Inferior parietal cortex (tissue), 1 donor: Measurements from ENCODE around the gene SH2D3A.

ENCODE experiments used
- DNase-seq: peaks from one replicate; pipeline ENCODE4 v3.0.0-alpha.2; 2016; ENCODE audit errors: extremely low spot score

Gene SH2D3A

DNA sequence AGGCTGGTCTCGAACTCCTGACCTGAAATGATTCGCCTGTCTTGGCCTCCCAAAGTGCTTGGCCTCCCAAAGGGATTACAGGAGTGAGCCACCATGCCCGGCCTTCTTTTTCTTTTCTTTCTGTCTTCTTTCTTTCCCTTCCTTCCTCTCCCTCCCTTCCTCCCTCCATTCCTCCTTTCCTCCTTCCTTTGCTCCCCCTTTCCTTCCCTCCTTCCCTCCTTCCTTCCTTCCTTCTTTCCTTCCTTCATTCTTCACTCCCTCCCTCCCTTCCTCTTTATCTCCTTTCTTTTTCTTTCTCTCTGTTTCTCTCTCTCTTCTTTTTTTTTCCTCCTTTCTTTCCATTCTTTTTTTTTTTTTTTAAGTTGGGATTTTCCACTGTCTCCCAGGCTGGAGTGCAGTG, 58.9 kb downstream of the SH2D3A start:
- no peak for DNase-seq

DNA sequence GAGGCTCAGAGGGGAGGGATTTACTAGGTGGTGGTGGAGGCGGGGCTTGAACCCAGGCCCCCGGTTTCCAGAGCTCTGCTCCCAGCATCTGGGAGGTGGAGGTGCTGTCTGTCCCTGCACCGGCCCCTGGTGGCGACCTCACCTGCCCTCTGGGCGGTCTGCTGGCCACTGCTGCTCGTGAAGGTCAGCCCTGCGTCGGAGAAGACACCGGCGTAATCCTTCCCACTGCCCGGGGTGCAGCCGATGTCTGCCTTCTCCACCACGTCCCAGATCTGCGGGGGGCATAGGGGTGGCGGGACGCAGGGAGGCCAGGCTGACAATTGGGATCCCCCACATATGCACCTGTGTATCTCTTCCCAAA, 59.6 kb downstream of the SH2D3A start:
- DNase-seq = no peak

DNA sequence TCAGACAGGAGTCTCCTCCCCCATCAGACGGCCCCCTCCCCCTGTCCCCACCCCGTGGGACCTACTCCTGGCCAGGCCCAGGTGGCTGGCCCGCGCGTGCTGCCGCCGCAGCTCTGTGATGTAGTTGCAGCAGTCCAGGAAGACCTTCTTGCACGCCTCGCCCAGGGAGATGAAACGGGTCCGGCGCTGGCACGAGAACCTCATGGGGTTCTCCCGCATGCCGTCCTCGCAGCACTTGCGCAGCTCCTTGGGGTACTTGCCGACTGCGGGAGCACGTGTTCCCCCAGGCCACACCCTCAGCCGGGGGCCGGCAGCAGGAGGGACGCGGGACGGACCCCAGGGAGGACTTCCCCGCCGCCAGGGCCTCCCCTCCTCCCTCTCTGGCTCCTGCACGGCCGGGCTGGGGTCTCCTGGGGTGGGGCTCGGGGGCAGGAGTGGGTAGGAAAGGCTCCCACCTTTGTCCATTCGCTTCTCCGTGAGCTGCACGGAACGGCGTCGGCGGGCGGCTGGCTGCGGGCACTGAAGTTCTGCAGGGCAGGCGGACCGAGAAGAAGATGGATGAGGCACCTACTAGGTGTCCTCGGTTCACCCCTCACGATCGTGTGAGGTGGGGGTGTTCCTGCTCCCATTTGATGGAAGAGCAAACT, 60.1 kb downstream of the SH2D3A start:
- no peak for DNase-seq

DNA sequence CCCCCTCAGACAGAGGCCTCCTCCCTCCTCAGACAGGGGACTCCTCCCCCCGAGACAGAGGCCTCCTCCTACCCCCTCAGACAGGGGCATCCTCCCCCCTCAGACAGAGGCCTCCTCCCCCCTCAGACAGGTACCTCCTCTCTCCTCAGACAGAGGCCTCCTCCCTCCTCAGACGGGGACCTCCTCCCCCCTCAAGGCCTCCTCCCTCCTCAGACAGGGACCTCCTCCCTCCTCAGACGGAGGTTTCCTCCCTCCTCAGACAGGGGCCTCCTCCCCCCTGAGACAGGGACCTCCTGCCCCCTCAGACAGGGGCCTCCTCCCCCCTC, 60.6 kb downstream of the SH2D3A start:
- no peak for DNase-seq

DNA sequence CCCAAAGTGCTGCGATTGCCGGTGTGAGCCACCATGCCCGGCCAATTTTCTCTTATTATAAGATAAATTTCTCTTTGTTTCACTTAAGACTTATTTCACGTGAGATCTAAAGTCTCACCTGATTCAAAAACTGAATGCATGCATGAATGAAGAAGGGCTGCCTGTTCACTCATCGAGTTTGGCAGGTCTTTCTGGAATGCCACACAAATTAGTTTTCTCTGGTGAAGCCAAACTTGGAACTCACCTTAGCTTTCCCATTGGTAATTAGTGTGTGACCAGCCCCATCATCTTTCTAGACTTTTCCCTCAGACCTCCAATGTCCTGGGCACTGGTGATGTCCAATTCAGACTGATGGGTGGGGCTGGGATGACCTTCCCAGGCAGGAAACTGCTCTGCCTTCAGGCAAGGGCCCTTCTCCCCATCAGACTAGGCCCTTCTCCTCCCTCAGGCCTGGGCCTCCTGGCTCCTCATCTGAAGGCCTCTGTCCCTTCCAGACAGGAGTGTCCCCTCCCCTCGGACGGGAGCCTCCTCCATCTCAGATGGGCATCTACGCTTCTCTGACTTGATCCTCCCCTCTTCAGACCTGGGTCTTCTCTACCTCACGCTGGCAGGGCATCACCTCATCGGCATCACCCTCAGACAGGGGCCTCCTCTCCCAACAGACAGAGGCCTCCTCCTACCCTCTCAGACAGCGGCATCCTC, 61.2 kb downstream of the SH2D3A start:
- no peak for DNase-seq
